Measurements from ENCODE around the gene NUDT13.

GRCh38 chr10:73134727-73135126 lies 24.5 kb downstream of the NUDT13 start:
- no peak for TF ChIP-seq CTCF (IDR thresholded peaks at IDR 0.05)
- no peak for TF ChIP-seq EZH2 (IDR thresholded peaks at IDR 0.05; ENCODE audit: borderline replicate concordance, insufficient read depth, low read depth, low read length, poor library complexity, severe bottlenecking)

All from B cell (primary cell).